ENCODE results near the gene SLC13A4.

SLC13A4 gene

DNA sequence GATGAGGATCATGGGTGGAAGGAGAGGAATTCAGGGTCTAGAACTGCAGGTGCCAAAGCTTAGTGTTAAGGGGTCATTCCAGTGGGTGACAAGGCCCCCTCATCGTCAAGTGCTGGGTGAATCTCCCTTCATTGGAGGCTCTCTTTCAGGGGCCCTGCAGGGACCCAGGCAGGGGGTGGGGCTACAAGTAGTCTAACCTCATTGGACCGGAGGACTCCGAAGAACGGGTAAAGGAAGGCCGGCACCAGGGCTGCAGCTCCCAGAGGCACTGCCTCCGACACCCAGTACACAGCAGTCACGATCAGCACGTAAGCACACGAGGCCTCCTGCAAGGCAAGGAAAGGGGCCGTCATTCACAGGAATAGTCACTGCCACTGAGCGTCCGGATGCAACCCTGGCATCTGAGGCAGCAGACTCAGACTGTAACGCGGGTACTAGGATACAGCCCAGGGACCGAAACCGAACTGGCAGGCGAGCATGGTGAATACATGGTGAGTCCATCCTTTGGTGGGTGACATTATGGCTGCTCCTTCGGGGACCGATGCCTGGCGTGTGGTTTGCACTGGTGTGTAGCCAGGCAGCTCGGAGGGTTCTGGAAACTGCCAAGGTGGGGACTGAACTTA is 6.7 kb downstream of the SLC13A4 start:
- Histone ChIP-seq H3K4me1 (ENCODE audit: low read length) (no peaks in the 10 kb centered on the region), H3K4me2 (ENCODE audit: low read length) (no peak overlapping the region), H3K4me3 (ENCODE audit: low read length) (no peak overlapping the region), H2AFZ (ENCODE audit: low read depth, low read length) (no peak overlapping the region), H3K27me3 (ENCODE audit: low read depth, low read length) (no peaks in the 10 kb centered on the region; the same call in 1 of the 2 replicates), H3K9ac (ENCODE audit: low read length) (no peak overlapping the region), H3K36me3 (replicated peaks; ENCODE audit: low read depth, low read length) (no peaks in the 10 kb centered on the region), H4K20me1 (ENCODE audit: insufficient read depth, low read length) (no peaks in the 10 kb centered on the region), H3K9me3 (ENCODE audit: insufficient read depth, low read length) (no peaks in the 10 kb centered on the region), H3K27ac (ENCODE audit: low read length) (no peak overlapping the region), H3K79me2 (ENCODE audit: low read length) (no peaks in the 10 kb centered on the region)
- TF ChIP-seq EZH2phosphoT487 (IDR thresholded peaks at IDR 0.05; ENCODE audit: low read depth) (no peak), CTCF (IDR thresholded peaks at IDR 0.05; ENCODE audit: low read depth, low read length) (no peak)

- Histone ChIP-seq H2AFZ (ENCODE audit: low read depth, low read length) (no peak overlapping the region), H3K9me3 (ENCODE audit: insufficient read depth, low read length) (no peaks in the 10 kb centered on the region), H3K36me3 (replicated peaks; ENCODE audit: low read depth, low read length) (no peaks in the 10 kb centered on the region), H3K4me1 (ENCODE audit: low read length) (no peaks in the 10 kb centered on the region), H3K27ac (ENCODE audit: low read length) (no peak overlapping the region), H3K9ac (ENCODE audit: low read length) (no peak overlapping the region), H3K27me3 (ENCODE audit: low read depth, low read length) (no peaks in the 10 kb centered on the region; the same call in 1 of the 2 replicates), H3K79me2 (ENCODE audit: low read length) (no peaks in the 10 kb centered on the region), H3K4me2 (ENCODE audit: low read length) (no peak overlapping the region), H4K20me1 (ENCODE audit: insufficient read depth, low read length) (no peaks in the 10 kb centered on the region), H3K4me3 (ENCODE audit: low read length) (no peak overlapping the region)
- TF ChIP-seq EZH2phosphoT487 (IDR thresholded peaks at IDR 0.05; ENCODE audit: low read depth) (no peak), CTCF (IDR thresholded peaks at IDR 0.05; ENCODE audit: low read depth, low read length) (no peak)
Measured at GRCh38 chr7:135719688-135720087, 8.3 kb downstream of the SLC13A4 start.

DNA sequence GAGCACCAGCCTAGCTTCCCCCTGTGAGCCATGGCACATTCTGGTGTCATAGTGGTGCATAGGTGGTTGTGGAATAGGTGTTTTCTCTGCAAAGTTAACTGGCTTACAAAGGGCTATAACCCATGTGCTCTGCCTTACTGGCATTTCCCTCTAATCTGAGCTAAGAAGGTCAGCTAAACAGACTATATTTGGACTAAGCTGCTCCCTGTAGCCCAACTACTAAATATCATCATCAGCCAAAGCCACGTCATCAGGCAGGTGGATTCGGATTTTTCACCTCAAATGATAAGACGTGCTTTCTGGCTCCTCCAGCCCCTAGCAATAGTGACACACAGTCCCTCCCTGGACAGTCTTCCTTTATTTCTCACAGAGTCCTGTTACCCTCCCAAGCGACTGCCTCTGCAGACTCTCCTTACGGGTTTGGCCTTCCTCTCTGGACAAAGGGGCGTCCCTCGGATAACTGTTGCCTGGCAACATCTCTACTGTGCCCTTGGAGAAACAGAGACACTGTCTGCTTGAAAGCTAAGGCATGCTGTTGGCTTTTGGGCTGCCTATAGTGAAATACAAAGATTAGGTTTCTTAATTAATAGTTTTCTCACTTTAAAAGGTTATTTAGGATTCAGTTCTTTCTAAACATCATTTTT is 9.1 kb downstream of the SLC13A4 start:
- H3K4me3 ChIP-seq (ENCODE audit: low read length): no peak overlapping the region
- no peak overlapping the region for H3K4me2 ChIP-seq (ENCODE audit: low read length)
- no peaks in the 10 kb centered on the region for H3K9me3 ChIP-seq (ENCODE audit: insufficient read depth, low read length)
- H3K27me3 ChIP-seq (ENCODE audit: low read depth, low read length): no peaks in the 10 kb centered on the region; the same call in 1 of the 2 replicates
- H3K36me3 ChIP-seq (replicated peaks; ENCODE audit: low read depth, low read length): no peaks in the 10 kb centered on the region
- no peak overlapping the region for H3K9ac ChIP-seq (ENCODE audit: low read length)
- no peaks in the 10 kb centered on the region for H3K79me2 ChIP-seq (ENCODE audit: low read length)
- H2AFZ ChIP-seq (ENCODE audit: low read depth, low read length): no peak overlapping the region
- H3K27ac ChIP-seq (ENCODE audit: low read length): no peak overlapping the region
- H3K4me1 ChIP-seq (ENCODE audit: low read length): no peaks in the 10 kb centered on the region
- H4K20me1 ChIP-seq (ENCODE audit: insufficient read depth, low read length): no peaks in the 10 kb centered on the region
- no peak for TF ChIP-seq CTCF (IDR thresholded peaks at IDR 0.05; ENCODE audit: low read depth, low read length)
- no peak for TF ChIP-seq EZH2phosphoT487 (IDR thresholded peaks at IDR 0.05; ENCODE audit: low read depth)

DNA sequence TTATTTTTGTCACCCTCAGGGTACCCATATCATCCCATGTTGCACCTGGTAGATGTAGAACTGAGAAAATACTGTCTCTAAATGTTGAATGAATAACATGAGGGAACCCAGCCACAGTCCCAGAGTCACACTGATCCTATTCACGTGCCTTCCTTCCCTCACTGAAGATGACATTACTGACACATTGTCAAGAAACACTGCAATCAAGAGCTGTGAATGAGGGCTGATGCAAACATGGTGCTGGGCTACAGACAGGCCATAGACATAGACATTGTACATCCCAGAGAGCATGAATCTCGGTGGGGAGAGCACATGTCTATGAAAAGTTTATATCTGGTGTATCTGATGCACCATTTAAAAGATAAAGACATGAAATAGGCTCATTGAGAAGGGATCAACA is 9.8 kb downstream of the SLC13A4 start:
- TF ChIP-seq EZH2phosphoT487 (IDR thresholded peaks at IDR 0.05; ENCODE audit: low read depth) (no peak), CTCF (IDR thresholded peaks at IDR 0.05; ENCODE audit: low read depth, low read length) (no peak)
- Histone ChIP-seq H3K79me2 (ENCODE audit: low read length) (no peaks in the 10 kb centered on the region), H4K20me1 (ENCODE audit: insufficient read depth, low read length) (no peaks in the 10 kb centered on the region), H3K9ac (ENCODE audit: low read length) (no peak overlapping the region), H3K27me3 (ENCODE audit: low read depth, low read length) (no peaks in the 10 kb centered on the region; the same call in 1 of the 2 replicates), H2AFZ (ENCODE audit: low read depth, low read length) (no peak overlapping the region), H3K9me3 (ENCODE audit: insufficient read depth, low read length) (no peaks in the 10 kb centered on the region), H3K27ac (ENCODE audit: low read length) (no peak overlapping the region), H3K4me1 (ENCODE audit: low read length) (no peaks in the 10 kb centered on the region), H3K4me2 (ENCODE audit: low read length) (no peak overlapping the region), H3K4me3 (ENCODE audit: low read length) (no peak overlapping the region), H3K36me3 (replicated peaks; ENCODE audit: low read depth, low read length) (no peaks in the 10 kb centered on the region)

Measured in OCI-LY3 (cell line).